ENCODE measurements around the gene KBTBD2. TPM values are rescaled to one million over a fixed set of nuclear protein-coding genes. Genes with fewer than 3 reads are reported as not detected.

The KBTBD2 gene
- 10 to 100 TPM; 17.9 to 57.0 (median 25.8) TPM for total RNA-seq
- polyA plus RNA-seq = 10 to 100 TPM; 16.0 to 29.6 (median 20.2) TPM
- long read RNA-seq, donor 1, transcript KBTBD2-201 (4 exons, 3,745 nt) = major isoform, 13 of 14 reads
- long read RNA-seq, donor 1, partial matches to known transcripts = 0 of 14 reads
- long read RNA-seq, donor 1, other reads (novel, unspliced or antisense) = 0 of 14 reads
- long read RNA-seq, donor 2, partial matches to known transcripts = 0 of 6 reads
- long read RNA-seq, donor 2, other reads (novel, unspliced or antisense) = 0 of 6 reads
- long read RNA-seq, donor 3, transcript KBTBD2-201 (4 exons, 3,745 nt) = major isoform, 6 of 6 reads
- long read RNA-seq, donor 3, partial matches to known transcripts = 0 of 6 reads
- long read RNA-seq, donor 3, other reads (novel, unspliced or antisense) = 0 of 6 reads
- long read RNA-seq, donor 4, partial matches to known transcripts = 0 of 4 reads
- long read RNA-seq, donor 4, other reads (novel, unspliced or antisense) = 3 of 4 reads
- long read RNA-seq, donor 5, transcript KBTBD2-201 (4 exons, 3,745 nt) = major isoform, 10 of 15 reads
- long read RNA-seq, donor 5, partial matches to known transcripts = 0 of 15 reads
- long read RNA-seq, donor 5, other reads (novel, unspliced or antisense) = 5 of 15 reads
- long read RNA-seq, donor 6, partial matches to known transcripts = 2 of 2 reads
- long read RNA-seq, donor 6, other reads (novel, unspliced or antisense) = 0 of 2 reads
- long read RNA-seq, donor 7, partial matches to known transcripts = 0 of 4 reads
- long read RNA-seq, donor 7, other reads (novel, unspliced or antisense) = 0 of 4 reads
- long read RNA-seq, donor 8, transcript KBTBD2-201 (4 exons, 3,745 nt) = major isoform, 13 of 13 reads
- long read RNA-seq, donor 8, partial matches to known transcripts = 0 of 13 reads
- long read RNA-seq, donor 8, other reads (novel, unspliced or antisense) = 0 of 13 reads
- long read RNA-seq, donor 9, transcript KBTBD2-201 (4 exons, 3,745 nt) = major isoform, 8 of 8 reads
- long read RNA-seq, donor 9, partial matches to known transcripts = 0 of 8 reads
- long read RNA-seq, donor 9, other reads (novel, unspliced or antisense) = 0 of 8 reads
- long read RNA-seq, donor 10, transcript KBTBD2-201 (4 exons, 3,745 nt) = major isoform, 9 of 9 reads
- long read RNA-seq, donor 10, partial matches to known transcripts = 0 of 9 reads
- long read RNA-seq, donor 10, other reads (novel, unspliced or antisense) = 0 of 9 reads

- TF ChIP-seq POLR2A (IDR thresholded peaks at IDR 0.05) = peak; percentile 46 to 64
- peak in 1 of 6 experiments; percentile 9 for TF ChIP-seq CTCF (IDR thresholded peaks at IDR 0.05)
- Histone ChIP-seq H3K4me3 (peak within 1 kb of the TSS; percentile 64 to 98 (median 82)), H3K9me3 (replicated peaks in 1 of 3) (no peaks in the 10 kb centered on the region), H3K36me3 (replicated peaks in 1 of 2) (no peaks in the 10 kb centered on the region), H3K4me1 (replicated peaks in 1 of 2) (peaks cover 42 to 48% of the 10 kb centered on the region in 2 donors), H3K27me3 (no peaks in the 10 kb centered on the region), H3K27ac (peak within 1 kb of the TSS; percentile 88 to 99 (median 98))
- peak; percentile 84 to 89 (median 87) for DNase-seq
- WGBS, 4 donors = 0 to 1% (median 1%) methylated on average over 13 to 102 of the region's 104 CpGs
- intact Hi-C loops (cut with DNase I) = loop anchor here in 1 of 2 donors (10.0 kb wide), 1 partner anchor 46 kb away; no protein-coding TSS in a partner anchor
Measured at GRCh38 chr7:32891043-32891799, at the start of gene KBTBD2. Gene KBTBD2, minus strand, starts transcription at chr7:32891760. Its CDS starts 12,156 bp downstream, at chr7:32879604.

GRCh38 chr7:32941181-32941580 lies 49.6 kb upstream of the KBTBD2 start:
- Histone ChIP-seq H3K36me3 (replicated peaks in 1 of 2) (no peaks in the 10 kb centered on the region), H3K4me3 (peak overlapping the region in 3 of 4 donors; percentile 15 to 100 (median 66)), H3K4me1 (replicated peaks in 1 of 2) (peaks cover 26 to 47% of the 10 kb centered on the region in 2 donors), H3K27me3 (no peaks in the 10 kb centered on the region), H3K27ac (peak overlapping the region in 4 of 5 donors; percentile 95 to 97 (median 96)), H3K9me3 (replicated peaks in 1 of 3) (no peaks in the 10 kb centered on the region)
- WGBS, 4 donors = 28 to 41% (median 36%) methylated on average over 5 of the region's 5 CpGs
- intact Hi-C loops (cut with DNase I) = loop anchor here in 1 of 2 donors (10.0 kb wide), 1 partner anchor 164 kb away; the partner anchor contains the start of gene RP9
- DNase-seq = no peak
- TF ChIP-seq POLR2A (IDR thresholded peaks at IDR 0.05) (no peak), CTCF (IDR thresholded peaks at IDR 0.05) (no peak)

DNA sequence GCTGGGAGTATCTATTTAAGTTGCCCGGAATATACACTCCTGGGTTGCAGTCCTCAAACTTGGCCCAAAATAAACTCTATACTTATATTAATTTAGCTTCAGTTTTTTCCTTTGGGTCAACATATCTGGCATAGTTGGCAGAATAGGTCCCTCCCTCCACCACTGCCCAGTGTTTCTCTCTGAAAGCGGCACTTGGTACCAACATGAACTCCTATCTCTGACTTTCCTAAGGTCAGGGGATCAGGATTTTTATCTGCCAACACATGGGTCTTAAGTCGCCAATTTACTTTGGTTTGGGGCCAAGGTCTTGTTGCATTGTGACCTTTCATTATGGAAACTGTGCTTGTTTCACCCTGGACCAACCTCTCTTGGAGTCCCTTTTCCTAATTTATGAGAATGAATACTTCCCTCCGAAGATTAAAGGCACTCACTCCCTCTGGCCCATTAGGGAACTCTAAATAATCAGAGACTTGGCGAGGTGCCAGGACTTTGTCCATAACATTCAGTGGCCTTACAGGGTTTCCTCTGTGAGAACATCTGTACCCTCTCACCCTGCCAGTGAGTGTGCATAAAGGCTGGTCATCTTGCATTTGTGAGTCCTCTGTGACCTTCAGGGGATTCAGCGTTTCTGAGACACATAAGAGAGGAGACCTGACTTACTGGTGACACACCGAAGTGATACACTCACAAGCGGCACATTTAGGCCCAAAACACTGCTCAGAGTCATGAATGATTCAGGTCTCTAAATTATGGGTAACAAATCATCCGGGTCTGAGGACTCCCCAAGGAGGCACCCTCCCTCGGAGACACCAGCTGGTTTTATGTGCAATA lies 46.0 kb upstream of the KBTBD2 start:
- intact Hi-C loops (cut with DNase I) = no loop called here
- peaks cover 26 to 44% of the 10 kb centered on the region in 2 donors for H3K4me1 ChIP-seq (replicated peaks in 1 of 2)
- WGBS, 4 donors = 34 to 39% (median 35%) methylated on average over 8 to 10 of the region's 10 CpGs
- TF ChIP-seq CTCF (IDR thresholded peaks at IDR 0.05) (peak in 1 of 6 experiments; percentile 8), POLR2A (IDR thresholded peaks at IDR 0.05) (peak in 1 of 2 donors; percentile 20)
- H3K4me3 ChIP-seq = no peak overlapping the region
- no peaks in the 10 kb centered on the region for H3K27me3 ChIP-seq
- peaks cover 0 to 8% of the 10 kb centered on the region in 2 donors for H3K36me3 ChIP-seq (replicated peaks in 1 of 2)
- peak overlapping the region; percentile 36 to 65 (median 48) for H3K27ac ChIP-seq
- H3K9me3 ChIP-seq (replicated peaks in 1 of 3) = no peaks in the 10 kb centered on the region
- peak; percentile 65 to 86 (median 83) for DNase-seq
